Progenitor cell of endocrine pancreas (in vitro differentiated cells): ENCODE measurements around the gene TEC. TPM values are rescaled to one million over a fixed set of nuclear protein-coding genes. Genes with fewer than 3 reads are reported as not detected.

Experiments used
- DNase-seq: peaks from one replicate; pipeline ENCODE4 v3.0.0; 2021; ENCODE audit warnings: low spot score; ENCODE audit not compliant: unreplicated experiment
- H3K27ac Mint-ChIP-seq: 2 replicates; pipeline ENCODE4 v1.8.0; 2021; ENCODE audit warnings: mild to moderate bottlenecking, moderate library complexity, mixed read lengths
- H3K27me3 Mint-ChIP-seq: 2 replicates; pipeline ENCODE4 v1.8.0; 2021; ENCODE audit warnings: mixed read lengths
- H3K36me3 Mint-ChIP-seq: 2 replicates; pipeline ENCODE4 v1.8.0; 2022; ENCODE audit warnings: mixed read lengths; ENCODE audit not compliant: insufficient read depth
- H3K4me1 Mint-ChIP-seq: 2 replicates; pipeline ENCODE4 v1.8.0; 2021; ENCODE audit warnings: low read depth, mixed read lengths
- H3K4me3 Mint-ChIP-seq: 2 replicates; pipeline ENCODE4 v1.8.0; 2021; ENCODE audit warnings: low read depth, mild to moderate bottlenecking, moderate library complexity, mixed read lengths
- H3K9me3 Mint-ChIP-seq: 2 replicates; pipeline ENCODE4 v1.8.0; 2021; ENCODE audit warnings: low read depth, mixed read lengths
- total RNA-seq: library from RNA; stranded (reverse); gene quantifications from 2 replicates; pipeline ENCODE4 v1.2.1, GENCODE V29; 2021
- TF ChIP-seq, protein P1 (sequence below): fragments of 200-600 bp; sonication (generic); IDR thresholded peaks from one replicate; pipeline ENCODE4 v1.5.0; 2021; ENCODE audit warnings: antibody characterized with exemption, mild to moderate bottlenecking; ENCODE audit not compliant: unreplicated experiment

TEC gene
- total RNA-seq, 1 donor from 2014 or later, result 3.4 TPM

DNA sequence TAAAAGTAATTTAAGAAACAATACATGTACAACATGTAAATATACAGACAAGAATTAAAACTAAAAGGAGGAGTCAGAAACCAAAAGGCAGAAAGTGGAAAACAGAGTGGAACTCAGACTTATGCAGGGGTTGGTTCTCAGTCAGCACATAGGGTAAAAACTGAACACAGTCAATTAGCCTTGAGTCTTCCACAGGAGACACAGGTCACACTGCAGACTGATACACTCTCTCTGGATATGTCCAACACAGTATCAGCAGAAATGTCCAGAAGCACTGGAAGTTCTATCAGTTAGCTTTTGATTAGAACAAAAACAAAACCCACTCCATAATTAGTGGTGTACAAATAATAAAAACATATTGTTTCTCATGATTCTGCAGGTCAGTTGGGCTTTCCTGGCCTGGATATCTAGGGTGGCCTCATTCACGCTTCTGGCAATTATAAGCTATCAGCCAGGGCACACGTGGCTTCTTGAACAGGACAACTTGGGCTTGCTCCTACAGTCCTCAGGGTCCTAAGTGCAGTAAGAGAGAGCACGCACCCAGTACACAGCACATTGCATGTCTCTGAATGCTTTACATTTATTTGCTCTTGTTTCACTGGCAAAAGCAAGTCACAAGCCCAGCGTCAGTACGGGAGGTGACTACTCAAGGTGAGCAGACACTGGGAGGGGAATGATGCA, 21.6 kb downstream of the TEC start:
- Mint-ChIP-seq H3K27ac (no peak overlapping the region), H3K9me3 (peaks cover 5% of the 10 kb centered on the region), H3K4me1 (peaks cover 5% of the 10 kb centered on the region), H3K27me3 (no peaks in the 10 kb centered on the region), H3K36me3 (peaks cover 1% of the 10 kb centered on the region), H3K4me3 (no peak overlapping the region)
- no peak for DNase-seq
- TF ChIP-seq, protein P1, sequence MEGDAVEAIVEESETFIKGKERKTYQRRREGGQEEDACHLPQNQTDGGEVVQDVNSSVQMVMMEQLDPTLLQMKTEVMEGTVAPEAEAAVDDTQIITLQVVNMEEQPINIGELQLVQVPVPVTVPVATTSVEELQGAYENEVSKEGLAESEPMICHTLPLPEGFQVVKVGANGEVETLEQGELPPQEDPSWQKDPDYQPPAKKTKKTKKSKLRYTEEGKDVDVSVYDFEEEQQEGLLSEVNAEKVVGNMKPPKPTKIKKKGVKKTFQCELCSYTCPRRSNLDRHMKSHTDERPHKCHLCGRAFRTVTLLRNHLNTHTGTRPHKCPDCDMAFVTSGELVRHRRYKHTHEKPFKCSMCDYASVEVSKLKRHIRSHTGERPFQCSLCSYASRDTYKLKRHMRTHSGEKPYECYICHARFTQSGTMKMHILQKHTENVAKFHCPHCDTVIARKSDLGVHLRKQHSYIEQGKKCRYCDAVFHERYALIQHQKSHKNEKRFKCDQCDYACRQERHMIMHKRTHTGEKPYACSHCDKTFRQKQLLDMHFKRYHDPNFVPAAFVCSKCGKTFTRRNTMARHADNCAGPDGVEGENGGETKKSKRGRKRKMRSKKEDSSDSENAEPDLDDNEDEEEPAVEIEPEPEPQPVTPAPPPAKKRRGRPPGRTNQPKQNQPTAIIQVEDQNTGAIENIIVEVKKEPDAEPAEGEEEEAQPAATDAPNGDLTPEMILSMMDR, result no peak

DNA sequence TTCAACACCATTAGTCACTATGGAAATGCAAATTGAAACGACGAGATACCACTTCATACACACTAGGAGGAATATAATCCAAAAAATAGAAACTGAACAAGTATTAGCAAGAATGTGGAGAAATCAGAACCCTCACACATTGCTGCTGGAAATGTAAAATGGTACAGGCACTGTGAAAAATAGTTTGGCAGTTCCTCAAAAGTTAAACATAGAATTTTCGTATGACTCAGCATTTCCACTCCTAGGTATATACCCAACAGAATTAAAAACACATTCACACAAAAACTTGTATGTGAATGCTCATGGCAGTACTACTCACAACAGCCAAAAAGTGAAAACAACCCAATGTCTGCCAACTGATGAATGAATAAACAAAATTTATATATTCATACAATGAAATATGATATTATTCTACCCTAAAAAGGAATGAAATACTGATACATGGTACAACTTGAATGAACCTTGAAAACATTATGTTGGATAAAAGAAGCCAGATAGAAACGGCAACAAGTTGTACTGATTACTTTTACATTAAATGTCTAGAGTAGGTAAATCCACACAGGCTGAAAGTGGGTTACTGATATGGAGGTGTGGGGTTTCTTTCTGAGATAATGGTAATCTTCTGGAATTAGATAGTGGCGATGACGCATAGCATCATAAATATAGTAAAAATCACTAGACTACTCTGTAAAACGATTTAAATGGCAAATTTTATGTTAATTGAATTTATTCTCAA, 22.3 kb downstream of the TEC start:
- TF ChIP-seq, protein P1, result no peak
- H3K27ac Mint-ChIP-seq, result no peak overlapping the region
- peaks cover 5% of the 10 kb centered on the region for H3K4me1 Mint-ChIP-seq
- no peak for DNase-seq
- H3K36me3 Mint-ChIP-seq, result peaks cover 1% of the 10 kb centered on the region
- no peaks in the 10 kb centered on the region for H3K27me3 Mint-ChIP-seq
- H3K4me3 Mint-ChIP-seq, result no peak overlapping the region
- peaks cover 5% of the 10 kb centered on the region for H3K9me3 Mint-ChIP-seq

DNA sequence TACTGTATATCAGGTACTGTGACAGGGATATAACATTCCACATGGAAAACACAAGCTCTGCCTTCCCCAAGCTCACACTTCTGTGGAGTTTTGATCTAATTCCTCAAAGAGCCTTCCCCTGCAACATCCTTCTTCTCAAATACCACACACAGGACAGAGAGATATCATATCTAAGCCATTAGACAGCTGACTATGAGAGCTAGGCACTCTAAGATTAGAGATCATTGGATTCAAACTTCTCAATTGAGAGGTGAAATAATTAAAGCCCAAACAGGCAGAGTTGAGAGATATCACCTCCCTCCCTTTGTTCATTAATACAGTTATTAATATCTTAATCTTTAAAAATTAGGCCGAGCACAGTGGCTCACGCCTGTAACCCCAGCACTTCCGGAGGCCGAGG, 25.0 kb downstream of the TEC start:
- Mint-ChIP-seq H3K4me3 (no peak overlapping the region), H3K9me3 (no peaks in the 10 kb centered on the region), H3K27ac (no peak overlapping the region), H3K36me3 (peaks cover 1% of the 10 kb centered on the region), H3K4me1 (peaks cover 1% of the 10 kb centered on the region), H3K27me3 (no peaks in the 10 kb centered on the region)
- DNase-seq, result no peak
- TF ChIP-seq, protein P1, result no peak

DNA sequence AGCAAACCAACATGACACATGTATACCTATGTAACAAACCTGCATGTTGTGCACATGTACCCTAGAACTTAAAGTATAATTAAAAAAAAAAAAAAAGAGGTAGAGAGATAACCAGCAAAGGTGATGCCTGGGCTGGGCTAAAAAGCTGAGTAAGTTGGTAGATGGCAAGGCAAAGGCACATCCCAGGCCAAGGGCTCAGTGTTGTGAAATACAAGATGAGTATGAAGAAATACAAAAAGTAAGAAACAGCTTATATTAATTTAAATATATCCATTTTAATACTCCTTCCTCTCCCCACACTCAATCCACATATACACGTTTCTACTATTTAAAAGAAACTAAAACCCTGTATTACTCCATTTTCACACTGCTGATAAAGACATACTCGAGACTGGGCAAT, 25.8 kb downstream of the TEC start:
- TF ChIP-seq, protein P1, result no peak
- Mint-ChIP-seq H3K4me1 (no peaks in the 10 kb centered on the region), H3K4me3 (no peak overlapping the region), H3K27me3 (no peaks in the 10 kb centered on the region), H3K27ac (no peak overlapping the region), H3K36me3 (peaks cover 1% of the 10 kb centered on the region), H3K9me3 (no peaks in the 10 kb centered on the region)
- DNase-seq, result no peak

DNA sequence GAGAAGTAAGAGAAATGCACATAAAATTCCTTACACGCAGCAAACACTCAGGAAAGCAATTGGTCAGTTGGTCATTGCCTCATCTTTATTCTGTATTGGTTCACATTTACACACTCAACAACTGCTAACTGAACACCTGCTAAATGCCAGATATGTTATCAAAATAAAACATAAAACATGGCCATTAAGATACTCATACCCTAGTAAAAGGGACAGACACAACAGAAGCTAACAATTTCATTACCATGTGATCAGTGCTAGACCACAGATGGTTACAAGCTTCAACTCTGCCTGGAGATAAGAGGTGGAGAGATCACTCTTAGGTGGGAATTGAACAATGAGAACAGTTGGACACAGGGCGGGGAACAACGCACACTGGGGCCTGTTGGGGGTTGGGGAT, 26.2 kb downstream of the TEC start:
- Mint-ChIP-seq H3K4me1 (no peaks in the 10 kb centered on the region), H3K4me3 (no peak overlapping the region), H3K27me3 (no peaks in the 10 kb centered on the region), H3K36me3 (peaks cover 1% of the 10 kb centered on the region), H3K9me3 (no peaks in the 10 kb centered on the region), H3K27ac (no peak overlapping the region)
- no peak for DNase-seq
- TF ChIP-seq, protein P1, result no peak
